ENCODE results near the gene ZNF385B.

Gene ZNF385B

DNA sequence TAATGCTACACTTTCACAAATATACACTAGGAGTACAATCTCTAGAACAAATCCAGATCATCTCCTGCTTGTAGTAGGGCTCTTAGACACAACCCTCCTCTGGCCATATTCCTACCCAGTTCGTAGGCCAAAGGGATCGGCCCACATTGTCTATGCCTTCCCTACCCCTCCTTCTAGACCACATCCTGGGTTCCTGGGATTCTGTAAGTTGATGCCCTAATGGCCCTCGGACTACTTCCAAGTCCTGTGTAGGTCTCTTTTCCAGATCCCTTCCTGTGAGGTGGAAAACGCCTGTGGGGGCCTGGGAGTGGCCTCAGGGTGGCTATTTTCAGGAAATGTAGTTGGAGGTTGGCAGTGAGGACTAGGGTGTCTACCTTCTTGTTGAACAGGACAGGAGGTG is 289.7 kb downstream of the ZNF385B start:
- in situ Hi-C loops (cut with HindIII; ENCODE audit: low sequenced_read_pairs): no loop called here
- H3K4me3 ChIP-seq (ENCODE audit: low read depth, low read length): no peak overlapping the region
- TF ChIP-seq CTCF (IDR thresholded peaks at IDR 0.05; ENCODE audit: low read depth, low read length, missing control alignments): no peak
- DNase-seq (ENCODE audit: low read depth): no peak

DNA sequence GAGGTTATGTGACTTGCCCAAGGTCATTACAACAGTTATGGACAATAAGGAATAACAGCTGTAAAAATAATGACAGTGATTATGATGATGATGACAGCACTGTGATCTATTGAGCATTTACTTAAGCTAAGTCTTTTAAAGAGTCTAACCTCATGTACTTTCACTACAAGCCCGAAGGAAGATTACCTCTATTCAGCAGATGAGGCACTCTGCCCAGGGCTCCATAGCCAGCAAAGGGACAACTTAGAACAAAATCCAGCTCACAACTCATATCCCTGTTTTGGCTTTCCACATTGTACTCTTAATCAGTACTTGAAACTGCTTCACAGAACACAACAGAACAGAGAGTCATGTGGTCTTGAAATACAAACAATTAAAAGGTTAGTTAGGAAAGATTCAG is 290.2 kb downstream of the ZNF385B start:
- no peak for DNase-seq (ENCODE audit: low read depth)
- no peak for TF ChIP-seq CTCF (IDR thresholded peaks at IDR 0.05; ENCODE audit: low read depth, low read length, missing control alignments)
- in situ Hi-C loops (cut with HindIII; ENCODE audit: low sequenced_read_pairs): no loop called here
- no peak overlapping the region for H3K4me3 ChIP-seq (ENCODE audit: low read depth, low read length)

DNA sequence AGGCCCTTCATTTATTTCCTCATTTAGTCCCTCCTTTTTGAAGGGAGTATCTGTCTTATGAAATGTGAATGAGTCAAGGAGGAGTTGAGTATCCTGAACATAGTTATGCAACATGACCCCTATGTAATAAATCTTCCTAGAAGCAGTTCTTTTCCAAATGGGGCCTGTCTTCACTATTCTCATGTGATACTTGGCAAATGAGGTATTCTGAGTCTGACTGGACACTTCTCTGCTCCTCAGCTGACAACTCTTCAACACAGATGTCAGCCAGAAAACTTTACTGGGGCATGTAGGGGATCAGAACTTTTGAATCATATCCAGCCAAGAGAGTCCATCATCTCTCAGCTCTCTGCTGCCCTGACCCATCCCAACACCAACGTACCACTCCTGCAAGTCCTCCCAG is 291.6 kb downstream of the ZNF385B start:
- DNase-seq (ENCODE audit: low read depth): no peak

GRCh38 chr2:179565807-179566206 is 295.6 kb downstream of the ZNF385B start:
- in situ Hi-C loops (cut with HindIII; ENCODE audit: low sequenced_read_pairs): no loop called here
- no peak for TF ChIP-seq CTCF (IDR thresholded peaks at IDR 0.05; ENCODE audit: low read depth, low read length, missing control alignments)
- DNase-seq (ENCODE audit: low read depth): no peak
- H3K4me3 ChIP-seq (ENCODE audit: low read depth, low read length): no peak overlapping the region

More for the DNA sequence above, 291.6 kb downstream of the ZNF385B start:
- in situ Hi-C loops (cut with HindIII; ENCODE audit: low sequenced_read_pairs): no loop called here
- no peak for TF ChIP-seq CTCF (IDR thresholded peaks at IDR 0.05; ENCODE audit: low read depth, low read length, missing control alignments)
- H3K4me3 ChIP-seq (ENCODE audit: low read depth, low read length): no peak overlapping the region

DNA sequence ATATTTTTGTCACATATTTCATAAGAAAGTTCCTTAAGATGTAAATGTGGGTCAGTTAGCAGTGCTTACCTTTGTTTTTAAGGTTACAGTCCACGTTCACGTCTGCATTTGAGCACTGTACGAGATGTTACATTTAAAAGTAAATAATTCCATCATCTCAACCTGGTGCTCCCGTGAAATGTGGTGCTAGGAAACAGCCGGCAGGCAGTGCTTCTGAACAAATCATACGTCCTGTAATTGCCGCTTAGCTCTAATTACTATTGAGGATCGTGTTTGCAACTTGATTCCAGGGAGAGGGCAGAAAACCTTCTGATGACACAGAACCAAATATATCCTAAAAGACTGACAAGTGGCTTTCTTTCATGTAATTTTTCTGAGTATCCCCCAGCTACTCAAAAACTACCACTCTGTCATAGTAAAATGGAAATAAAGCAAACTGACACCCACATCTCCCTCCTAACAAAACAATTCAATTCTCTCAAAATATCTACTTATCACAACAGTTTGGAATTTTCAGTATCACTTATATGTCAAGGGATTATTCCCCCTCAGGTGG is 299.0 kb downstream of the ZNF385B start:
- TF ChIP-seq CTCF (IDR thresholded peaks at IDR 0.05; ENCODE audit: low read depth, low read length, missing control alignments): no peak
- no peak for DNase-seq (ENCODE audit: low read depth)
- in situ Hi-C loops (cut with HindIII; ENCODE audit: low sequenced_read_pairs): no loop called here
- H3K4me3 ChIP-seq (ENCODE audit: low read depth, low read length): no peak overlapping the region

GRCh38 chr2:179561702-179562101 is 299.7 kb downstream of the ZNF385B start:
- no peak overlapping the region for H3K4me3 ChIP-seq (ENCODE audit: low read depth, low read length)
- no peak for DNase-seq (ENCODE audit: low read depth)
- in situ Hi-C loops (cut with HindIII; ENCODE audit: low sequenced_read_pairs): no loop called here
- no peak for TF ChIP-seq CTCF (IDR thresholded peaks at IDR 0.05; ENCODE audit: low read depth, low read length, missing control alignments)

Measured in astrocyte of the cerebellum (primary cell).